Measurements from ENCODE around the gene PMPCA.

The PMPCA gene

DNA sequence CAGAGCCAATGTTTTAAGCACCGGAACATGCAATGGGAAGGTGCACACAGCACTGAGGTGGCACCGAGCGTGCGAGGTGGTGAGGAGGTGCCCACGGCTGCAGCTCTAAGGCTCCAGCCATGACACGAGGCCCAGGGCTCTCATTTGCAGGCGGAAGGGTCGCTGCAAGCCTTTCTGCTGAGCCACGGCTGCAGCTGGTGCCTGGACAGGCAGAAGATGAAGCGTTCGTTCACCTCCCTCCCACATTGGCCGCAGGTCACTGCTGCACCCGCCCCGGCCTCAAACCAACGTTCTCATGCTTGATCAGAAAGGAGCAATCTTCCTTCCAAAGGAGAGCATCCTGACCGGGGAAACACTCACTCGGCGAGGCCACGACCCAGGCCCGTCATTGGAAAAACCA is 33.6 kb downstream of the PMPCA start:
- DNase-seq (ENCODE audit: low spot score): no peak
- in situ Hi-C loops (cut with MboI; ENCODE audit: low pct_unique_long_range_greater_than_20kb, low sequenced_read_pairs, unreplicated experiment): no loop called here
- no peak for TF ChIP-seq CTCF (IDR thresholded peaks at IDR 0.05; ENCODE audit: extremely low read depth, insufficient read depth, missing control alignments)

DNA sequence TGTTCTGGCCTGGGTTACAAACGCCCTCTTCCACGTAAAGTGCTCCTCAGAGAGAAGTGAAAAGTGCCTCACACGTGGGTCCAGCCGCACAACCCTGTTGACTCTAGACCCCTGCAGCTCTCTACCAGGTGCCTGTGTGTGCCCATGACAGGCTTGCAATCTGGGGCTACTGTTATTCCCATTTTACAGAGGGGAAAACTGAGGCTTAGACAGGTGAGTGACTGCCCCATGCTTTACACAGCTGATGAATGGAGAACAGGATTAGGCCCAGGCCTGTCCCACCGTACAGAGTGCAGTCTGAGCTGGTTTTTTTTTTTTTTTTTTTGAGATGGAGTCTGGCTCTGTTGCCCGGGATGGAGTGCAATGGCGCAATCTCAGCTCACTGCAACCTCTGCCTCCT is 35.3 kb downstream of the PMPCA start:
- no peak for TF ChIP-seq CTCF (IDR thresholded peaks at IDR 0.05; ENCODE audit: extremely low read depth, insufficient read depth, missing control alignments)
- in situ Hi-C loops (cut with MboI; ENCODE audit: low pct_unique_long_range_greater_than_20kb, low sequenced_read_pairs, unreplicated experiment): no loop called here
- no peak for DNase-seq (ENCODE audit: low spot score)

- TF ChIP-seq CTCF (IDR thresholded peaks at IDR 0.05; ENCODE audit: extremely low read depth, insufficient read depth, missing control alignments): no peak
- in situ Hi-C loops (cut with MboI; ENCODE audit: low pct_unique_long_range_greater_than_20kb, low sequenced_read_pairs, unreplicated experiment): no loop called here
- no peak for DNase-seq (ENCODE audit: low spot score)
These were observed 36.8 kb downstream of the PMPCA start for GRCh38 chr9:136447173-136447778.

- in situ Hi-C loops (cut with MboI; ENCODE audit: low pct_unique_long_range_greater_than_20kb, low sequenced_read_pairs, unreplicated experiment): no loop called here
- TF ChIP-seq CTCF (IDR thresholded peaks at IDR 0.05; ENCODE audit: extremely low read depth, insufficient read depth, missing control alignments): no peak
- no peak for DNase-seq (ENCODE audit: low spot score)
These were observed 38.2 kb downstream of the PMPCA start for GRCh38 chr9:136448655-136449054.

- in situ Hi-C loops (cut with MboI; ENCODE audit: low pct_unique_long_range_greater_than_20kb, low sequenced_read_pairs, unreplicated experiment): no loop called here
- TF ChIP-seq CTCF (IDR thresholded peaks at IDR 0.05; ENCODE audit: extremely low read depth, insufficient read depth, missing control alignments): no peak
- no peak for DNase-seq (ENCODE audit: low spot score)
These were observed 40.9 kb downstream of the PMPCA start for GRCh38 chr9:136451221-136451877.

DNA sequence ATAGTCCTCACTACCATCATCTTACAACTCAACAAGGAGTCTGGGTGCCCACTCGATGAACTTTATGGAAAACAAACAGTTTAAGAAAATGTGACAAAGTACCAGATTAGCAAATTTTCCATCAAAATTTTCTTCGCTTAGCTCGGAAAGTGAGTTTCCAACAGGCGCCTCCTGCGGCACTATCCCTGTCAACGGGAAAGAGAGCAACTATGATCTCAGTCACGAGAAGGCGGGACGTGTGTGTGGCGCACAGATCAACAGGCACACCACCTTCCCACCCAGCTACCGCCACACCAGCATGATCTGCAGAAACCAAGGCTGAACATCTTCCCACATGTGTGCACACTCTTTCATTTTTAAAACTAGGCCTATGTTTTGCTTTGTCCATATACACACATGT is 42.9 kb downstream of the PMPCA start:
- no peak for DNase-seq (ENCODE audit: low spot score)
- TF ChIP-seq CTCF (IDR thresholded peaks at IDR 0.05; ENCODE audit: extremely low read depth, insufficient read depth, missing control alignments): no peak
- in situ Hi-C loops (cut with MboI; ENCODE audit: low pct_unique_long_range_greater_than_20kb, low sequenced_read_pairs, unreplicated experiment): no loop called here
